ENCODE data around the gene NEB. TPM values are rescaled to one million over a fixed set of nuclear protein-coding genes. Genes with fewer than 3 reads are reported as not detected.

Gene NEB
- total RNA-seq = 140 TPM

- no peak for DNase-seq (ENCODE audit: low spot score)
Measured at GRCh38 chr2:151733771-151734672, at the start of gene NEB. Gene NEB, minus strand, starts transcription at chr2:151734476. Its CDS starts 1,320 bp downstream, at chr2:151733156.

GRCh38 chr2:151783133-151783520, 48.9 kb upstream of the NEB start:
- no peak for DNase-seq (ENCODE audit: low spot score)

- DNase-seq (ENCODE audit: low spot score) = no peak
Measured at GRCh38 chr2:151782378-151783132, 48.3 kb upstream of the NEB start.

GRCh38 chr2:151781642-151782041, 47.4 kb upstream of the NEB start:
- no peak for DNase-seq (ENCODE audit: low spot score)

- DNase-seq (ENCODE audit: low spot score) = no peak
Measured at GRCh38 chr2:151780938-151781337, 46.7 kb upstream of the NEB start.

GRCh38 chr2:151777935-151778334, 43.7 kb upstream of the NEB start:
- no peak for DNase-seq (ENCODE audit: low spot score)

GRCh38 chr2:151777487-151777886, 43.2 kb upstream of the NEB start:
- DNase-seq (ENCODE audit: low spot score) = no peak

- DNase-seq (ENCODE audit: low spot score) = no peak
Measured at GRCh38 chr2:151776367-151776766, 42.1 kb upstream of the NEB start.

GRCh38 chr2:151775057-151775740, 40.9 kb upstream of the NEB start:
- DNase-seq (ENCODE audit: low spot score) = no peak

GRCh38 chr2:151774506-151774905, 40.2 kb upstream of the NEB start:
- DNase-seq (ENCODE audit: low spot score) = no peak

- DNase-seq (ENCODE audit: low spot score) = peak; percentile 49
Measured at GRCh38 chr2:151771599-151772358, 37.5 kb upstream of the NEB start.

GRCh38 chr2:151770995-151771394, 36.7 kb upstream of the NEB start:
- DNase-seq (ENCODE audit: low spot score) = no peak

- no peak for DNase-seq (ENCODE audit: low spot score)
Measured at GRCh38 chr2:151769606-151770005, 35.3 kb upstream of the NEB start.

- DNase-seq (ENCODE audit: low spot score) = no peak
Measured at GRCh38 chr2:151767536-151767935, 33.3 kb upstream of the NEB start.

- no peak for DNase-seq (ENCODE audit: low spot score)
Measured at GRCh38 chr2:151766437-151767153, 32.3 kb upstream of the NEB start.

GRCh38 chr2:151765760-151766410, 31.6 kb upstream of the NEB start:
- no peak for DNase-seq (ENCODE audit: low spot score)

- DNase-seq (ENCODE audit: low spot score) = no peak
Measured at GRCh38 chr2:151762694-151763093, 28.4 kb upstream of the NEB start.

- no peak for DNase-seq (ENCODE audit: low spot score)
Measured at GRCh38 chr2:151761687-151762086, 27.4 kb upstream of the NEB start.

GRCh38 chr2:151761193-151761592, 26.9 kb upstream of the NEB start:
- DNase-seq (ENCODE audit: low spot score) = no peak

- DNase-seq (ENCODE audit: low spot score) = no peak
Measured at GRCh38 chr2:151760139-151760650, 25.9 kb upstream of the NEB start.
